Testis (tissue), 3 donors: ENCODE measurements around the gene HOXB4. TPM values are rescaled to one million over a fixed set of nuclear protein-coding genes. Genes with fewer than 3 reads are reported as not detected.

Experiments used
- DNase-seq: peaks from one replicate; pipeline ENCODE4 v3.0.0-alpha.2; 2019
- H3K27ac ChIP-seq, 2 donors: fragments of 200-600 bp; sonication (generic); one replicate each; pipeline ENCODE4 v1.5.1; 2019
- H3K27me3 ChIP-seq: fragments of 200-600 bp; sonication (generic); one replicate; pipeline ENCODE4 v1.5.1; 2019
- H3K36me3 ChIP-seq: fragments of 200-600 bp; sonication (generic); one replicate; pipeline ENCODE4 v1.5.1; 2017; ENCODE audit warnings: low read depth; ENCODE audit errors: missing control alignments
- H3K4me1 ChIP-seq: fragments of 200-600 bp; sonication (generic); one replicate; pipeline ENCODE4 v1.5.1; 2019
- H3K4me3 ChIP-seq, 2 donors: fragments of 200-600 bp; sonication (generic); one replicate each; pipeline ENCODE4 v1.5.1; 2017 to 2019
- H3K9me3 ChIP-seq: fragments of 200-600 bp; sonication (generic); one replicate; pipeline ENCODE4 v1.5.1; 2017
- CTCF ChIP-seq, 3 experiments: fragments of 450-650 bp in 2 of 3; fragments of 200-600 bp in 1 of 3; sonication (generic) in 1 of 3; IDR thresholded peaks; one replicate each; pipeline ENCODE4 v1.5.1; 2016 to 2019; ENCODE audit warnings: antibody characterized with exemption in 3 of 3, mild to moderate bottlenecking in 2 of 3, moderate library complexity in 1 of 3
- POLR2A ChIP-seq: fragments of 450-650 bp; IDR thresholded peaks from one replicate; pipeline ENCODE4 v1.6.1; 2017; ENCODE audit warnings: antibody characterized with exemption, mild to moderate bottlenecking, moderate library complexity
- WGBS, 2 donors: methylation state at CpG; one replicate each; pipeline ENCODE4 v1.1.5; 2018; 5-methylcytosine and 5-hydroxymethylcytosine counted together
- intact Hi-C: fragments of 100-400 bp; cut with DNase I; formaldehyde crosslinking; loops from one replicate; pipeline ENCODE4 v1.15.1; 2023; ENCODE audit warnings: low total_unique reads
- polyA plus RNA-seq: library from polyadenylated mRNA; stranded (reverse); fragments of 350-450 nt; fragmentation: Illumina TruSeq; extraction: RNeasy Lipid Tissue Mini Kit (QIAGEN cat#74804); gene quantifications from one replicate; pipeline ENCODE4 v1.2.3, GENCODE V29; 2014; ENCODE audit warnings: low read depth, low replicate concordance; ENCODE audit not compliant: insufficient read depth
- total RNA-seq, 2 donors: library from RNA; depleted of rRNA; stranded (reverse); fragments of >200 nt; gene quantifications; one replicate each; pipeline ENCODE4 v1.2.3, GENCODE V29; 2016

Gene HOXB4
- total and polyA plus RNA-seq, 3 donors from 2014 or later, result 1.6 to 1.8 (median 1.6) TPM

GRCh38 chr17:48547808-48548522, 30.2 kb downstream of the HOXB4 start:
- H3K27me3 ChIP-seq, result no peaks in the 10 kb centered on the region

GRCh38 chr17:48546924-48547807, 31.0 kb downstream of the HOXB4 start:
- Histone ChIP-seq H3K27me3 (no peaks in the 10 kb centered on the region), H3K4me1 (peaks cover 4% of the 10 kb centered on the region), H3K27ac (no peak overlapping the region), H3K9me3 (no peaks in the 10 kb centered on the region), H3K4me3 (no peak overlapping the region), H3K36me3 (no peaks in the 10 kb centered on the region)
- DNase-seq, result no peak
- 29 to 40% methylated on average over 10 of the region's 10 CpGs for WGBS, 2 donors
- intact Hi-C loops, result no loop called here
- no peak for TF ChIP-seq CTCF (IDR thresholded peaks at IDR 0.05)
- TF ChIP-seq POLR2A, result no peak

More at GRCh38 chr17:48547808-48548522, 30.2 kb downstream of the HOXB4 start:
- TF ChIP-seq CTCF (IDR thresholded peaks at IDR 0.05) (no peak), POLR2A (no peak)
- Histone ChIP-seq H3K4me1 (peaks cover 4% of the 10 kb centered on the region), H3K27ac (no peak overlapping the region), H3K9me3 (no peaks in the 10 kb centered on the region), H3K4me3 (no peak overlapping the region), H3K36me3 (no peaks in the 10 kb centered on the region)
- intact Hi-C loops, result no loop called here
- no peak for DNase-seq
- 20 to 23% methylated on average over 24 of the region's 24 CpGs for WGBS, 2 donors

GRCh38 chr17:48546137-48546923, 31.8 kb downstream of the HOXB4 start:
- peaks cover 4% of the 10 kb centered on the region for H3K4me1 ChIP-seq
- no peak overlapping the region for H3K27ac ChIP-seq
- H3K36me3 ChIP-seq, result no peaks in the 10 kb centered on the region
- no peak for DNase-seq
- TF ChIP-seq CTCF (IDR thresholded peaks at IDR 0.05) (no peak), POLR2A (no peak)
- H3K9me3 ChIP-seq, result no peaks in the 10 kb centered on the region
- intact Hi-C loops, result no loop called here
- H3K4me3 ChIP-seq, result no peak overlapping the region
- H3K27me3 ChIP-seq, result no peaks in the 10 kb centered on the region
- 35 to 44% methylated on average over 10 of the region's 10 CpGs for WGBS, 2 donors

- DNase-seq, result no peak
- Histone ChIP-seq H3K36me3 (no peaks in the 10 kb centered on the region), H3K9me3 (no peaks in the 10 kb centered on the region), H3K27me3 (no peaks in the 10 kb centered on the region), H3K4me3 (no peak overlapping the region), H3K4me1 (peaks cover 4% of the 10 kb centered on the region), H3K27ac (no peak overlapping the region)
- 73 to 75% methylated on average over 1 of the region's 1 CpG for WGBS, 2 donors
- intact Hi-C loops, result no loop called here
- TF ChIP-seq CTCF (IDR thresholded peaks at IDR 0.05), result no peak
- no peak for TF ChIP-seq POLR2A
These were observed 32.6 kb downstream of the HOXB4 start for GRCh38 chr17:48545539-48545938.
